CD4-positive, alpha-beta T cell treated with Interferon gamma for 1 hour (primary cell): ENCODE data around the gene LRCH1.

Experiments used
- DNase-seq: peaks from one replicate; pipeline ENCODE4 v3.0.0-alpha.2; 2020

LRCH1 gene

GRCh38 chr13:46617885-46618284 lies 64.9 kb downstream of the LRCH1 start:
- DNase-seq = no peak

- DNase-seq = no peak
Measured at GRCh38 chr13:46618694-46619254, 65.8 kb downstream of the LRCH1 start.

GRCh38 chr13:46620029-46620428 lies 67.1 kb downstream of the LRCH1 start:
- no peak for DNase-seq

GRCh38 chr13:46620471-46620870 lies 67.5 kb downstream of the LRCH1 start:
- DNase-seq = no peak

- no peak for DNase-seq
Measured at GRCh38 chr13:46621133-46621532, 68.2 kb downstream of the LRCH1 start.

GRCh38 chr13:46621792-46622629 lies 69.0 kb downstream of the LRCH1 start:
- no peak for DNase-seq

GRCh38 chr13:46622630-46623256 lies 69.8 kb downstream of the LRCH1 start:
- no peak for DNase-seq

- no peak for DNase-seq
Measured at GRCh38 chr13:46624353-46624752, 71.4 kb downstream of the LRCH1 start.

GRCh38 chr13:46624821-46625220 lies 71.9 kb downstream of the LRCH1 start:
- DNase-seq = no peak

- no peak for DNase-seq
Measured at GRCh38 chr13:46627462-46627861, 74.5 kb downstream of the LRCH1 start.

GRCh38 chr13:46628622-46629365 lies 75.8 kb downstream of the LRCH1 start:
- no peak for DNase-seq

GRCh38 chr13:46629811-46630413 lies 76.9 kb downstream of the LRCH1 start:
- no peak for DNase-seq

GRCh38 chr13:46630431-46631178 lies 77.6 kb downstream of the LRCH1 start:
- DNase-seq = no peak

- no peak for DNase-seq
Measured at GRCh38 chr13:46631179-46631542, 78.2 kb downstream of the LRCH1 start.

GRCh38 chr13:46632176-46632575 lies 79.2 kb downstream of the LRCH1 start:
- no peak for DNase-seq

- no peak for DNase-seq
Measured at GRCh38 chr13:46633416-46633815, 80.4 kb downstream of the LRCH1 start.

GRCh38 chr13:46636451-46636850 lies 83.5 kb downstream of the LRCH1 start:
- DNase-seq = no peak

GRCh38 chr13:46637213-46637612 lies 84.2 kb downstream of the LRCH1 start:
- no peak for DNase-seq

GRCh38 chr13:46638262-46638661 lies 85.3 kb downstream of the LRCH1 start:
- no peak for DNase-seq

- no peak for DNase-seq
Measured at GRCh38 chr13:46639033-46639981, 86.3 kb downstream of the LRCH1 start.

- DNase-seq = peak; percentile 20
Measured at GRCh38 chr13:46640843-46641242, 87.9 kb downstream of the LRCH1 start.
